HFFc6 (cell line): ENCODE measurements around the gene FZR1. TPM values are rescaled to one million over a fixed set of nuclear protein-coding genes. Genes with fewer than 3 reads are reported as not detected.

Experiments used
- DNase-seq: peaks from one replicate; pipeline ENCODE4 v3.0.0-alpha.2; 2018
- H3K27ac Mint-ChIP-seq: 2 replicates; pipeline ENCODE4 v1.8.0; 2020; ENCODE audit warnings: mild to moderate bottlenecking, mixed read lengths
- H3K27me3 Mint-ChIP-seq: 2 replicates; pipeline ENCODE4 v1.8.0; 2021; ENCODE audit warnings: mild to moderate bottlenecking, moderate library complexity, mixed read lengths; ENCODE audit not compliant: insufficient read depth
- H3K36me3 Mint-ChIP-seq: 2 replicates; pipeline ENCODE4 v1.8.0; 2021; ENCODE audit warnings: low read depth, mixed read lengths
- H3K4me1 Mint-ChIP-seq: 2 replicates; pipeline ENCODE4 v1.8.0; 2020; ENCODE audit warnings: low read depth, mixed read lengths
- H3K4me3 Mint-ChIP-seq: 2 replicates; pipeline ENCODE4 v1.8.0; 2020; ENCODE audit warnings: mild to moderate bottlenecking, moderate library complexity, mixed read lengths
- H3K9me3 Mint-ChIP-seq: 2 replicates; pipeline ENCODE4 v1.8.0; 2020; ENCODE audit warnings: mild to moderate bottlenecking, mixed read lengths
- total RNA-seq, 6 experiments: library from RNA; stranded (reverse); fragmentation: NEBNext Ultra II Directional; extraction: Animal tissue kit (Norgen Biotek cat#: 25700); gene quantifications; 2 replicates in 1 of 6; 3 replicates in 5 of 6; pipeline ENCODE4 v1.2.3, GENCODE V29; 2021
- TF ChIP-seq, protein P1 (sequence below): fragments of 200-600 bp; sonication (generic); IDR thresholded peaks from 2 replicates; pipeline ENCODE4 v1.5.0; 2021; ENCODE audit warnings: antibody characterized with exemption, mild to moderate bottlenecking

Gene FZR1
- total RNA-seq, 6 experiments from 2014 or later = 43.9 to 56.8 (median 46.0) TPM

- Mint-ChIP-seq H3K4me3 (no peak overlapping the region), H3K9me3 (no peaks in the 10 kb centered on the region), H3K27ac (no peak overlapping the region), H3K27me3 (peaks cover 22% of the 10 kb centered on the region), H3K4me1 (peaks cover 4% of the 10 kb centered on the region), H3K36me3 (no peaks in the 10 kb centered on the region)
- TF ChIP-seq, protein P1, sequence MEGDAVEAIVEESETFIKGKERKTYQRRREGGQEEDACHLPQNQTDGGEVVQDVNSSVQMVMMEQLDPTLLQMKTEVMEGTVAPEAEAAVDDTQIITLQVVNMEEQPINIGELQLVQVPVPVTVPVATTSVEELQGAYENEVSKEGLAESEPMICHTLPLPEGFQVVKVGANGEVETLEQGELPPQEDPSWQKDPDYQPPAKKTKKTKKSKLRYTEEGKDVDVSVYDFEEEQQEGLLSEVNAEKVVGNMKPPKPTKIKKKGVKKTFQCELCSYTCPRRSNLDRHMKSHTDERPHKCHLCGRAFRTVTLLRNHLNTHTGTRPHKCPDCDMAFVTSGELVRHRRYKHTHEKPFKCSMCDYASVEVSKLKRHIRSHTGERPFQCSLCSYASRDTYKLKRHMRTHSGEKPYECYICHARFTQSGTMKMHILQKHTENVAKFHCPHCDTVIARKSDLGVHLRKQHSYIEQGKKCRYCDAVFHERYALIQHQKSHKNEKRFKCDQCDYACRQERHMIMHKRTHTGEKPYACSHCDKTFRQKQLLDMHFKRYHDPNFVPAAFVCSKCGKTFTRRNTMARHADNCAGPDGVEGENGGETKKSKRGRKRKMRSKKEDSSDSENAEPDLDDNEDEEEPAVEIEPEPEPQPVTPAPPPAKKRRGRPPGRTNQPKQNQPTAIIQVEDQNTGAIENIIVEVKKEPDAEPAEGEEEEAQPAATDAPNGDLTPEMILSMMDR = no peak
- no peak for DNase-seq
These were observed 30.7 kb upstream of the FZR1 start for GRCh38 chr19:3475449-3475848.

DNA sequence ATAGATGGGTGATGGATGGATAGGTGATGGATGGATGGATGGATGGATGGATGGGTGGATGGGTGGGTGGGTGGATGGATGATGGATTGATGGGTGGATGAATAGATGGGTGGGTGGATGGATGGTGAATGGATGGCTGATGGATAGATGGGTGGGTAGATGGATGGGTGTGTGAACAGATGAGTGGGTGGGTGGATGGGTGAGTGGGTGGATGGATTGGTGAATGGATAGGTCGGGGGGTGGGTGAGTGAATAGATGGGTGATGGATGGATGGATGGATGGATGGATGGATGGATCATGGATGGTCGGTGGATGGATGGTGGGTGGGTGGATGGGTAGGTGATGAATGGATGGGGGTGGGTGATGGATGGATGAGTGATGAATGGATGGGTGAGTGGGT, 29.3 kb upstream of the FZR1 start:
- Mint-ChIP-seq H3K27me3 (peaks cover 11% of the 10 kb centered on the region), H3K9me3 (no peaks in the 10 kb centered on the region), H3K27ac (no peak overlapping the region), H3K4me1 (no peaks in the 10 kb centered on the region), H3K4me3 (no peak overlapping the region), H3K36me3 (no peaks in the 10 kb centered on the region)
- DNase-seq = no peak
- TF ChIP-seq, protein P1 = no peak

GRCh38 chr19:3477506-3477905, 28.6 kb upstream of the FZR1 start:
- no peaks in the 10 kb centered on the region for H3K9me3 Mint-ChIP-seq
- H3K36me3 Mint-ChIP-seq = no peaks in the 10 kb centered on the region
- no peak overlapping the region for H3K27ac Mint-ChIP-seq
- H3K27me3 Mint-ChIP-seq = peaks cover 14% of the 10 kb centered on the region
- no peaks in the 10 kb centered on the region for H3K4me1 Mint-ChIP-seq
- DNase-seq = no peak
- TF ChIP-seq, protein P1 = no peak
- no peak overlapping the region for H3K4me3 Mint-ChIP-seq

- Mint-ChIP-seq H3K4me3 (no peak overlapping the region), H3K27ac (no peak overlapping the region), H3K27me3 (peaks cover 14% of the 10 kb centered on the region), H3K4me1 (no peaks in the 10 kb centered on the region), H3K36me3 (no peaks in the 10 kb centered on the region), H3K9me3 (no peaks in the 10 kb centered on the region)
- no peak for DNase-seq
- TF ChIP-seq, protein P1 = no peak
These were observed 28.2 kb upstream of the FZR1 start for GRCh38 chr19:3477951-3478350.

- Mint-ChIP-seq H3K4me3 (no peak overlapping the region), H3K27me3 (peaks cover 15% of the 10 kb centered on the region), H3K4me1 (no peaks in the 10 kb centered on the region), H3K27ac (no peak overlapping the region), H3K36me3 (no peaks in the 10 kb centered on the region), H3K9me3 (no peaks in the 10 kb centered on the region)
- TF ChIP-seq, protein P1 = no peak
- DNase-seq = no peak
These were observed 27.5 kb upstream of the FZR1 start for GRCh38 chr19:3478409-3479176.
